HL-60/S4 treated with phorbol 12-myristate 13-acetate at 8.2 ng/mL for 4 days and 3 days (cell line): ENCODE results near the gene PHLDA3.
"Not testable (repeated sequence)": the region's sequence is repeated elsewhere in the genome, so short reads cannot be mapped to it uniquely, and the experiment has no call there.

Experiments used
- in situ Hi-C: fragments of 300-500 bp; cut with MboI; formaldehyde crosslinking; loops from 2 replicates; pipeline ENCODE4 v1.15.0; 2022; ENCODE audit warnings: low sequenced_read_pairs

The PHLDA3 gene

DNA sequence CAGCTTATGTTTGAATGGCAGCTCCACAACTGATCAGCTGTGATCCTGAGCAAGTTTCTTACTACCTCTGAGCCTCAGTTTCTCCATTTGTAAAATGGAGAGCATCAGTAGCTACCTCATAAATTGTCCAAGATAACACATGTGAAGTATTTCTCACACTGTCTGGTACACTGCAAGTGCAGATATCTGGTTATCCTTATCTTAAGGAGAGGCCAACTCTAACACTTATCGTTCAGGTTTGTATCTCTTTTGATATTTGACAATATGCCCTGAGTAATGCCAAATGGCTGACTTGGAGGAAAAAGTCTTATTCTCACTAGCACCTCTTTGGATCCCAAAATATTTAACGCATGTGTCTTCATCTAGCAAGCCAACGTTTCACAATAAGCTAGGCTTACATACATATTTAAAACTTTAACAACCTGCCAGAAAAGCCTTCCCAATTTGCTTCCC is 35.2 kb upstream of the PHLDA3 start:
- in situ Hi-C loops = no loop called here

DNA sequence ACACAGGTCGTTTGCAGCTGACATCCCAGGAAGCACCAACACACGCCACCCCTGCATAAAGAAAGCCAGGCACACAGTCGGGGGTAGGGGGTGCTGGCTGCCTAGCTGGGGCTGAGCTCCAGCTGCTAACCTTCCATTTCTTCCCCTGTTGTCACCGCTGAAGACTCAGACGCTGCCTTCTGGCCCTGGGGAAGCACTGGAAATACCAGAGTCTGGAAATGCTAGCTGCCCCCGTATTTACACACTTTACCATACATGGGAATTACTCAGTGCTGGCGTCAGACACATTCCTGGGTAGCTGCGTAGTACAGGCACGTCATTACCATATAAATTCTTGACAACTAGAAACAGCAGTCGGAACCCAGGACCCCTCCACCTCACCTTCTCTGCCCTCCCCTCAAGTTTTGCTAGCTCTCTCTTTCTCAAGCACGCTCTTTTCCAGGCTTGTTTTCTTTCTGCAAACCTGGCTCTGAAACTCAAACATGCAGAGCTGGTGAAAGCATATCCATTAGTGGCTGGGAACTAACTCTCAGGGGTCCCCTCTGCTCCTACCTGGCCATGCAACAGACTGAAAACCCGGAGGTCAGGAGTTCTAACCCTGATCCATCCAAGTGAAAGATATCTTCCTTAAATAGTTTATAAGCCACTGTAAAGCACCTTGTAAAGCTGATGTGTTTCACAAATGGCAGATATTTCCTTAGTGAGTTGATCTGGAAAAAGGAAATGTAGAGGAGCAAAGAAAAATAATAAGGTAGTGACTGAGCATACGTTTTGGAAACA is 34.6 kb upstream of the PHLDA3 start:
- in situ Hi-C loops = no loop called here

DNA sequence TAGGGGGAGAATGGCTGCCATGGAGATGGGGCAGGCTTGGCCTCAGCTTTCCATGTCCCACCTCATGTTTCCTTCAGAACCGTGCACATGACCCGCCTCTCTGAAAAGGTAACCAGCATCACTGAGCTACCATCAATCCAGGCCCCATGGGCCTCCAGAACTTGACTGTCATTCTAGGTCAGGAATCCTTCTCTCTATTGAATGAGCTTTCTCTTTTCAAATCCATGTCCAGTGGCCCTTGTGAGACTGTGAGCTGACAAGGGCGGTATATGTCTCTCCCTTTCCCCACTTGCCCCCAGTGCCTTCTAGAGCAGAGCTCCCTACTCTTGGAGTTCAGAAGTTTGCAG is 33.5 kb upstream of the PHLDA3 start:
- in situ Hi-C loops = no loop called here

DNA sequence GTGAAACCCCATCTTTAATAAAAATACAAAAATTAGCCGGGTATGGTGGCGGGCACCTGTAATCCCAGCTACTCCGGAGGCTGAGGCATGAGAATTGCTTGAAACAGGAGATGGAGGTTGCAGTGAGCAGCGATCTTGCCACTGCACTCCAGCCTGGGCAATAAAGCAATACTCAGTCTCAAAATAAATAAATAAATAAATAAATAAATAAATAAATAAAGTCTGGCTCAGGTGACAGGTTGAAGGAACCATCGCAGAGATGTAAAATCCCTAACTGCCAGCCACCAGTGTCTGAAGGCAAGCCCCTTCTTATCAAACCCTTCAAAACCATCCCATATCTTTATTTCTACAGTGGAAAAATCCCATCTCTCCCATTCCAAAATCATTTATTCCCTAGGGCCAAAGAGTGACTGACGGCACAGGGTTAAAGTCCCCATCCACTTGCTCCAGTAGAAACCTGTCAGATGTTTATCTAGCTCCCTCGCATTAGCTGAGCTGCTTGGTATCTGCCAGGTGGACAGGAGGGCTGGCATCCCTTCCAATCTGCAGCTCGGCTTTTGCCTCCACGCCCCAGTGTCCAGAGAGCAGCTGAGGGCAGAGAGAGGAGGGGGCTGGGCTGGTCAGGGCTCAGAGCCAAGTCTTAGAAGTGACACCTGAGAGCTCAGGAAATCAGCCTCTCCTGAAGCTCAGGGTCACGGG is 33.0 kb upstream of the PHLDA3 start:
- in situ Hi-C loops = no loop called here

GRCh38 chr1:201501144-201501543 is 32.2 kb upstream of the PHLDA3 start:
- in situ Hi-C loops = no loop called here

DNA sequence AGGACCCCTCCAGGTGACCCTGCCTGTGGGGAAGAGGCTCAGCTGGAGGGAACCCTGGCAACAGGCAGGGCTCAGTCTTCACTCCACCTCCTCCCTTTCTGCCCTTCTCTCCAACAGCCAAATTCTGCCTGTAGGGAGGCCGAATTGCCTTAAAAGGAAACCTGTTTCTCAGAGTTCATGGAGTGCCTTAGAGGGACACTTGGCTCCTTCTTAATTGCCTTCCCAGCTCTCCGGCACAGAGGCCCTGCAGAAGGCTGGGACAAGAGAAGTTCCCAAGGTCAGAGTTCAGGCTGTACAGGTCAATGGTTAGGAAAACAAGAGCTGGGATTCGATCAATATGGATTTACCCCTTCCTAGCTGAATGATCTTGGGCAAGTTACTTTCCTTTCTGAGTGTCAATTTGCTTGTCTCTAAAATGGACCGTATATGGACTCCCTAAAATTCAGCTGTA is 31.7 kb upstream of the PHLDA3 start:
- in situ Hi-C loops = no loop called here

DNA sequence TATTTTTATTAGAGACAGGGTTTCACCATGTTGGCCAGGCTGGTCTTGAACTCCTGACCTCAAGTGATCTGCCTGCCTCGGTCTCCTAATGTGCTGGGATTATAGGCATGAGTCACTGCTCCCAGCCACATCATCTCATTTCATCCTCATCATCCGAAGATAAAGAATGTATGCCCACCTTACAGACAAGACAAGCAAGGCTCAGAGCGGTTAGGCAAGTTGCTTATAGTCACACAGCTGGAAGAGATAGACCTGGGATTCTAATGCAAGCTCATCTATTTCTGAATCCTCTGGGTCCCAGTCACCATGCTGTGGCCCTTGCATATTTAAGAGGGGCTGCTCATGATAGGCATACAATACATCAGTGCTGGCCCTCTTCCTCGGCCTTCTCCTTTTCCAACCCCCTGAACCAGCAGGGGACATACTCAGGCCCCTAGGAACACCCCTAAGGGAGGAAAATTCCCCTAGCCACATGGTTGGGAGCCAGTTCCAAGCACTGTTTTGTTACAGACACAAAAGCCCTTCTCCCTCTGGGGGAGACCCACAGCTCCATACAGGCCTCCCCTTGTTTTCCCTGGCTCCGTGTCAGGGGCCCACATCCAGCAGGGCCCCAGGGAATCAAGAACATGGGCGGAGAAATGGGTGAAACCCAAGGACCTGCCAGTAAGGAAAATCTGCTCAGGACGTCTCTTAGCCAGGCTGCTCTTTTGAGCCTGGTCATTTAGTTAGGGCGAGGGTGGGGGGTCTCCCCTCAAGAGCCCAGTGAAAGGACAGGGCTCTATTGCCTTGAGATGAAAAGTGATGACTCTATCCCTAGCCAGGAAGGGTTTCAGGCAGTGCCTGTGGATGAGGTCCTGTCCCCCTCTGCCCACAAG is 31.0 kb upstream of the PHLDA3 start:
- in situ Hi-C loops = no loop called here

GRCh38 chr1:201499191-201499590 is 30.2 kb upstream of the PHLDA3 start:
- in situ Hi-C loops = no loop called here

- in situ Hi-C loops = no loop called here
These were observed 29.6 kb upstream of the PHLDA3 start for GRCh38 chr1:201498621-201499020.

GRCh38 chr1:201497935-201498509 is 29.0 kb upstream of the PHLDA3 start:
- in situ Hi-C loops = no loop called here

GRCh38 chr1:201496296-201496690 is 27.3 kb upstream of the PHLDA3 start:
- in situ Hi-C loops = no loop called here

DNA sequence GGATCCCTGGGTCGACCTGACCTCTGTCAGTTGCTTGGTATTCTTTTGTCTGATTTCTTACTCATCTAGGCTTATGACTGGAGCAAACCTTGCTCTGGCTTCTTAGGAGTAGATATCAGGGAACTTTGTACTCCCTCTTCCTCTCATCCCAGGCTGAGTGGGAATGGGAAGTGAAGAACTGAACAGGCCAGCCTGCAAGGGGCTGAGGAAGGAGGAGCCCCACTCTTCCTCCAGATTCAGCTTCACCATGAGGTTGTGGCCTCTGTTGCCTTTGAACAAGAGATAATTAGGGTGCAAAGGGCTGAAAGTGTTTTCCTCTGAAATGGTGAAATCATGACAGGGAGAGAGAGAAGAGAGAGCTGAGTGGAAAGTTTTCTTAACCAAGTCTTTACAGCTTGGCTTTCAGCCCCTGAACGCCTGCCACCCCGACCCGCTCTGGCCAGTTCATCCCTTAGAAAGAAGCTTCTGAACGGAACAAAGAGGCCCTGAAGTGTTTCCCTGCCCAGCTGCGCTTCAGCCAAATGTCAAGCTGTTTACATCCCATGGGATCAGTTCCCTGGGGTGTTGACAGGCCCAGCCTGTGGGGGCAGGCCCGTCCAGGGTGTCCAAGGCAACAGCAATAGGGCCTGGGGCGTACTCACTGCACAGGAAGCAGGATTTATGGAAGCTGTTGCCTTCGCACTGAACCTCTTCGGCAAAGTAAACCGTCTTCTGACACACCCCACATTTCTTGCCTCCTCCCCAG is 26.7 kb upstream of the PHLDA3 start:
- in situ Hi-C loops = no loop called here

DNA sequence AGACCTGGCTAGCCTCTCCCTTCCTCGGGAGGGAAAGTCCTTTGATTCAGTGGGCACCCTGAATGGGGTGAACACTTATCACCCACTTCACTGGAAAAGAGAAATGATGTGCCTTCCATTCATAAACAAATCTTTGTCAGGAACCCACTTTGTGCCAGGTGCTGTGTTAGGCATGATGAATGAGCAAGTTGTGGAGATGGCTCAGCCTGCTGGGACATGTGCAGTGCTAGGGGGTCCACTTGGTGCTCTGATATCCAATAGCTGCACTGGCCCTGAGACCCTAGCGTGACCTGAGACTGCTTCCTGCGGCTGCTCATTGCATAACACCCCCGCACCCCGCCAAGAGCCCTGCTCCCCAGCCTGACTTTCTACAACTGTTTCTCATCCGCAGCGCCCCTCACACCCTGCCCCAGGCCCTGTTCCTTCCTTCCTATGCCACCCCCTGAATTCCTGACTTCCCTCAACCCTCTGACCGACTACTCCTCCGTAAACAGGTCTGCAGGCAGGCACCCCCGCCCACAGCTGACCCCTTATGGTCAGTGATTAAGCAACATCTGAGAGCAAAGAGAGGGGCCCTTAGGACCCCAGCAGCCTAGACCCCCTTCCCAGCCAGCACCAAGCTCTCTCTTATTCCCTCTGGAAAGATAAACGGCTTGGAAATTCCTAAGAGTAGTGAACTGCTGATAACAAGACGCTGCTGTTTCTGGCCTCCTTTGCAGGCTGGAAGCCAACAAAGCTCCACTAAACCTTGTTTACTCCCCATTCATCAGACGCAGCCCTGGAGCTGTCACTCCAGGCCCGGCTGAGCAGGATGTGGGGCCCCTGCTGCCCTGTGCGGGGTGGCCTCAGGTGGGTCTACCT is 25.0 kb upstream of the PHLDA3 start:
- in situ Hi-C loops = no loop called here

DNA sequence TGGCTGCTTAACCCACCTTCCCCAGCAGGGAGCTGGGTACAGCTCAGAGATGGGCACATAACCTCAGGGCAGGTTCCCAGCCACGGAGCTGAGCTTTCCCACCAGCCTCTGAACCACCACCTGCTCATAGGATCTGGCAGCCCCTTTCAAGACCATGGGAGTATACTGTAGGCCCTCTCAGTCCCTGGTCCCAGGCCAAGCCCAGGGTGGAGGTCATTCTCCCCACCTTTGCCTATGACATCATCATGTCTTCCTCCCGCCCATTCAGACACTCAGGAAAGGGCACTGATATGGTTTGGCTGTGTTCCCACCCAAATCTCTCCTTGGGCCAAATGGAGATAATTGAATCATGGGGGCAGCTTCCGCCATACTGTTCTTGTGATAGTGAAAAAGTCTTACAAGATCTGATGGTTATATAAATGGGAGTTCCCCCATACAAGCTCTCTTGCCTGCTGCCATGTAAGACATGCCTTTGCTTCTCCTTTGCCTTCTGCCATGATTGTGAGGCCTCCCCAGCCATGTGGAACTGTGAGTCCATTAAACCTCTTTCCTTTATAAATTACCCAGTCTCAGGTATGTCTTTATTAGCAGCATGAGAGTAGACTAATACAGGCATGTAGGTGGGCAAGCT is 24.2 kb upstream of the PHLDA3 start:
- in situ Hi-C loops = not testable (repeated sequence)

DNA sequence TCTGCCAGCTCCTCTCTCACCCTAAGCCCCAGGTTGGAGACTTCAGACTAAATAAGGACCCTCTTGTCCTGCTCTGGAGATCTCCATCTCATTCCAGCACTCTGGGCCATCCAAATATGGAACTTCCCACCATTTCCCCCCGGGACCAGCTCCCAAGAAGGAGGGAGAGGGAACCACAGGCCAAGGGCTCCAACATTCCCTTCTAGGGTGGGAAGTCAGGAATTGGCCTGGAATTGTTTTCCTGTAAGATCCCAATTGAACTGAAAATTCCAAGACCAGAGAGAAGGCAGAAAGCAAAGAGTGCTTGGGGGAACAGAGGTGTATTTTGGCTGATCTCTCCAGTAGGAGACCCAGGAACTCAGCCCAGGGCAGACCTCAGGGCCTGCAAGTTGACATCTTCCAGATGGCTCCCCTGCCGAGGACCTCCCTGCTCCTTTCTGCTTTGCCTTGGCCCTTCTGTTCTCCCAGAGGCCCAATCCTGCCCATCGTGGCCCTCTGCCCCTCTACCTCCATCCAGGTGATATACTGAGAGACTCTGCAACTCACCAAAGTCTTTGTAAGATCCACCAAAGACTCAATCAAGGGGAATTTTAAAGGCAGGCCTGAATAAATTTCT is 23.0 kb upstream of the PHLDA3 start:
- in situ Hi-C loops = no loop called here

DNA sequence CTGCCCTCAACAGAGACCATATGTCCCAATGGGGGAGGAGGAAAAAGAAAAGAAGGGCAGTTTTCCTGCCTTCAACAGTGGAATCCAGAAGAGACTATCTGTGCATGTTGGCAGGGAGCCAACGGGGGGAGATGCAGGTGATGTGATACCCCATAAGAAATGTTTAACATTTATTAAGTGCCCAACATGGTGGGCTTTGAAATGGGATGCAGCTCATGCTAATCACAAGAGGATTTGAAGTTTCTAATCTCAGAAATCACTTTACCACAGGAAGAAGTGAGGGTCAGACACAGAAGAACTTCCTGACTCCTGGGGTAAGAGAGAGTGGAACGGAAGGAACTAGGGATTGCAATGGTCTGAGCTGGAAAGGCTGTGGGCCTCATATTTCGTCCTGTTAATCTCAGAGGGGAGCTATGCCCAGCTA is 21.7 kb upstream of the PHLDA3 start:
- in situ Hi-C loops = no loop called here

DNA sequence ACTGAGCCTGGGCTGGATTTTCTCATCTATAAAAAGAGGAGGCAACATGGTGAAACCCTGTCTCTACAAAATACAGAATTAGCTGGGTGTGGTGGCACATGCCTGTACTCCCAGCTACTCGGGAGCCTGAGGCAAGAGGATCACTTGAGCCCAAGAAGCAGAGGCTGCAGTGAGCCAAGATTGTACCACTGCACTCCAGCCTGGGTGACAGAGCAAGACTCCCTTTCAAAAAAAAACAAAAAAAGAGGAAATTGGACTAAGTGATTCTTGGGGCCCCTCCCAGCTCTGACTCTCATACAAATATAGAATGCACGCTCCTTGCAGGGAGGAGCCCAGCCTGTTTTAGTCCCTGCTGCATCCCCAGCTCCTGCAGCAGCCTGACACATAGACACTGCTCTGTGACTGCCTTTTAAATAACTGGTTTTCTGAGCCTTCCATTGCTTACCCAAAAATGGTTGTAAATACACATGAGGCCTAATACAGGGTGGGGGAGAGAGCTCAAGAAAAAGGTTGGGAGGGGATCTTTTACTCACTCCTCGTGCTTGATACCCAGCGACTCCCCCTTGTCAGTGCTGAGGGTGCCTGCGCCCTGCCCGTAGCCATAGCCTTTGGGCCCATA is 20.8 kb upstream of the PHLDA3 start:
- in situ Hi-C loops = no loop called here
